Breast epithelium (tissue), 4 donors: ENCODE measurements around the gene NEK6. TPM values are rescaled to one million over a fixed set of nuclear protein-coding genes. Genes with fewer than 3 reads are reported as not detected.
A peak's percentile ranks its signal among the peaks of the same experiment; 100 is the strongest.

ENCODE experiments used
- DNase-seq, 2 donors: peaks; one replicate each; pipeline ENCODE4 v3.0.0-alpha.2; 2019; ENCODE audit warnings: low spot score in 2 of 2
- H3K27ac ChIP-seq, 2 donors: fragments of 200-600 bp; sonication (generic) in 1 of 2; one replicate each; pipeline ENCODE4 v1.5.1; 2016 to 2019; ENCODE audit warnings: mild to moderate bottlenecking in 1 of 2
- H3K27me3 ChIP-seq, 2 donors: fragments of 200-600 bp; sonication (generic) in 1 of 2; one replicate each; pipeline versions ENCODE4 v1.5.1 to v1.6.0; 2017 to 2019; ENCODE audit warnings: control low read depth in 1 of 2, mild to moderate bottlenecking in 1 of 2
- H3K36me3 ChIP-seq: fragments of 200-600 bp; one replicate; pipeline ENCODE4 v1.5.1; 2019
- H3K4me1 ChIP-seq, 2 donors: fragments of 200-600 bp; sonication (generic); one replicate each; pipeline ENCODE4 v1.5.1; 2016 to 2019; ENCODE audit warnings: control low read depth in 1 of 2
- H3K4me3 ChIP-seq, 3 donors: fragments of 200-600 bp; sonication (generic); 1 replicate in 2 of 3; 2 replicates in 1 of 3; pipeline ENCODE4 v1.5.1; 2016 to 2019; ENCODE audit warnings: mild to moderate bottlenecking in 3 of 3, moderate library complexity in 2 of 3
- H3K9me3 ChIP-seq, 2 donors: fragments of 200-600 bp; sonication (generic) in 1 of 2; one replicate each; pipeline ENCODE4 v1.5.1; 2016 to 2019; ENCODE audit warnings: control low read depth in 1 of 2
- CTCF ChIP-seq, 3 donors: fragments of 450-650 bp; IDR thresholded peaks; one replicate each; pipeline ENCODE4 v1.5.1; 2016 to 2017; ENCODE audit warnings: antibody characterized with exemption in 3 of 3, mild to moderate bottlenecking in 3 of 3, moderate library complexity in 3 of 3
- POLR2A ChIP-seq: fragments of 450-650 bp; IDR thresholded peaks from one replicate; pipeline ENCODE4 v1.6.1; 2016; ENCODE audit warnings: antibody characterized with exemption, mild to moderate bottlenecking, moderate library complexity
- POLR2AphosphoS5 ChIP-seq, 3 donors: sonication (generic); formaldehyde crosslinking; IDR thresholded peaks; one replicate each; pipeline ENCODE4 v1.6.1; 2017; ENCODE audit warnings: antibody characterized with exemption in 3 of 3
- intact Hi-C: fragments of 100-400 bp; cut with DNase I; formaldehyde crosslinking; loops from one replicate; pipeline ENCODE4 v1.15.1; 2023; ENCODE audit warnings: low total_unique reads
- total RNA-seq, 3 donors: library from RNA; depleted of rRNA; stranded (reverse); fragments of >200 nt; gene quantifications; one replicate each; pipeline ENCODE4 v1.1.0, GENCODE V29; 2016

The NEK6 gene
- total RNA-seq, 3 donors from 2014 or later, result 17.8 to 31.5 (median 22.2) TPM

DNA sequence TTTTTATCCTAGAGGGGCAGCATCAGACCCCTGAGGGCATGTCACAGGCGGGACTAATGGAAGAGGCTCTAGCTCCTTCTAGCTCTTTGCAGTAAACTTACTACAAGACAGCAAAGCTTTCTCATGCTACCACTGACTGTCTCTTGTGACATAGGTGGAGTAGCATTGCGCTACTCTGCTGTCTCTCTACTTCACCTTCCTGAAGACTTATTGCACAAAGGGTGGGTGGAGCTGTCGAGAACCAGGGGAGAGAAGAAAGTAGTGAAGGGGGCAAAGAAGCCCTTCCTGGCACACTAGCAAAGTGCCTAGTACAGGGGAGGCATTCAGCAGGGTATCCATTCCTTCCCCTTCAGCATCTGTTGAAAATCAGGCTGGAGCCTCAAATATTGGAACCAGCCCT is 36.1 kb upstream of the NEK6 start:
- H3K4me3 ChIP-seq, result no peak overlapping the region
- TF ChIP-seq POLR2AphosphoS5 (IDR thresholded peaks at IDR 0.05) (no peak), CTCF (IDR thresholded peaks at IDR 0.05) (no peak), POLR2A (no peak)
- H3K27me3 ChIP-seq, result no peaks in the 10 kb centered on the region
- H3K4me1 ChIP-seq, result no peaks in the 10 kb centered on the region
- intact Hi-C loops, result no loop called here
- no peaks in the 10 kb centered on the region for H3K36me3 ChIP-seq
- H3K9me3 ChIP-seq, result no peaks in the 10 kb centered on the region
- H3K27ac ChIP-seq, result peak overlapping the region; percentile 48 to 69
- DNase-seq, result peak in 1 of 2 donors; percentile 10

- Histone ChIP-seq H3K27ac (peak overlapping the region; percentile 48 to 69), H3K27me3 (no peaks in the 10 kb centered on the region), H3K4me1 (no peaks in the 10 kb centered on the region), H3K36me3 (no peaks in the 10 kb centered on the region), H3K4me3 (no peak overlapping the region), H3K9me3 (no peaks in the 10 kb centered on the region)
- intact Hi-C loops, result no loop called here
- DNase-seq, result peak in 1 of 2 donors; percentile 35
- TF ChIP-seq POLR2A, result no peak
- no peak for TF ChIP-seq POLR2AphosphoS5 (IDR thresholded peaks at IDR 0.05)
- TF ChIP-seq CTCF (IDR thresholded peaks at IDR 0.05), result no peak
These were observed 35.6 kb upstream of the NEK6 start for GRCh38 chr9:124222109-124222508.

DNA sequence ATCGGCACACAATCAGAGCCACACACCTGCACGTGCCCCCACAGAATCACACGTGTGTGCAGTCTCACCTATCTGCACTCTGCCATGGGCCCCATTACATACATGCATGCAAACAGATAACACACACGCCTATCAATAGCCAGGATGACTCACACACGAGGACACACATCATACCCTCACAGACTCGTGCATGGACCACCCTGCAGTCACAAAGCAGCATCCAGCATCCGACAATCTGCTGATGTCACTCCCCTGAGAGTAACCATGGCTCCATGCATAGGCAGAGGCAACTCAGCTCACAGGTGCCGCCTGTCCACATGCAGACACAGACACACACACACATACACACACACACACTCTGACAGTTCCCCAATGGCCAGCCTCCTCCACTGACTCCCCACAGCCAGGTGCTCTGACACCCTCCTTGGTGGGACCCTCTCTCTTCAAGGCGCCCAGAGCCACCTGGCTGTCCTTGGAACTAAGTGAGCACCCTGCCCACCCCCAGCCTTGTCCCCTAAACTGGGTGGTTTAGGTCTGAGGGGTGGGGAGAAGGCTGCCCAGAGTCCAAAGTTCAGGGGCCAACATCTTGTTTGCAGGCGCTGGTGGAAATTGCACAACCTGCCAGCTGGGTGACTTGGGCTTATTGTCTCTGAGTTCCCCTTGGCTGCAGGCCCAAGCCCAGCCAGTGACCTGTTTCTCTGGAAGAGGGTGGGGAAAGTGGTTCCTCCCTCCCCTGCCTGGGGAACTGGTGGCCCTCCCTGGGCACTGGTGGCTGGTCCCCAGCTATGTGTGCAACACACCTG is 34.6 kb upstream of the NEK6 start:
- Histone ChIP-seq H3K36me3 (no peaks in the 10 kb centered on the region), H3K9me3 (no peaks in the 10 kb centered on the region), H3K27ac (peak overlapping the region in 1 of 2 donors; percentile 45), H3K4me3 (no peak overlapping the region), H3K27me3 (no peaks in the 10 kb centered on the region), H3K4me1 (no peaks in the 10 kb centered on the region)
- intact Hi-C loops, result loop anchor here (1.0 kb wide), 1 partner anchor 28 kb away; no protein-coding TSS in a partner anchor
- peak; percentile 68 to 75 for DNase-seq
- TF ChIP-seq CTCF (IDR thresholded peaks at IDR 0.05), result no peak
- peak in 1 of 3 donors; percentile 27 for TF ChIP-seq POLR2AphosphoS5 (IDR thresholded peaks at IDR 0.05)

DNA sequence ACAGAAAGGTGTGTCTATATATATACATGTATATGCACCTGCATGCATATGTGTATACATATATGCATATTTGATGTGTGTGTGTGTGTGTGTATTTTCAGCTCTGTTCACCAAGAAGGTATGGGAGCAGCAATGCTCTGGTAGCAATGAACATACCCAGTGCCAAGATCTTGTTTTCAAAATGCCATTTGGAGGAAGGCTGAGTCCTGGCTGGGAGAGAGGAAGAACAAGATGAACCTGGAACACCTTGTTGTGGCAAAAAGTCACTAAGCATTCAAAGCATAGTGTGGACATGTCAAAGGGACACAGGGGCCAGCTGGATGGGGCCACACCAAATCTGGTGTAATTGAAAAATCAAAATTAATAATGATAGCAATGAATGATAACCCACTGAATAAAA is 31.8 kb upstream of the NEK6 start:
- Histone ChIP-seq H3K27ac (no peak overlapping the region), H3K27me3 (no peaks in the 10 kb centered on the region), H3K36me3 (no peaks in the 10 kb centered on the region), H3K4me3 (no peak overlapping the region), H3K4me1 (no peaks in the 10 kb centered on the region), H3K9me3 (no peaks in the 10 kb centered on the region)
- DNase-seq, result no peak
- intact Hi-C loops, result no loop called here
- TF ChIP-seq CTCF (IDR thresholded peaks at IDR 0.05) (no peak), POLR2AphosphoS5 (IDR thresholded peaks at IDR 0.05) (no peak), POLR2A (no peak)

- H3K4me1 ChIP-seq, result no peaks in the 10 kb centered on the region
- TF ChIP-seq POLR2A (no peak), CTCF (IDR thresholded peaks at IDR 0.05) (no peak), POLR2AphosphoS5 (IDR thresholded peaks at IDR 0.05) (no peak)
- DNase-seq, result peak in 1 of 2 donors; percentile 7
- H3K36me3 ChIP-seq, result no peaks in the 10 kb centered on the region
- H3K27me3 ChIP-seq, result no peaks in the 10 kb centered on the region
- H3K4me3 ChIP-seq, result no peak overlapping the region
- no peaks in the 10 kb centered on the region for H3K9me3 ChIP-seq
- intact Hi-C loops, result no loop called here
- H3K27ac ChIP-seq, result no peak overlapping the region
These were observed 29.2 kb upstream of the NEK6 start for GRCh38 chr9:124228516-124228915.
